Immature natural killer cell (primary cell): ENCODE measurements around the gene MSANTD1. TPM values are rescaled to one million over a fixed set of nuclear protein-coding genes. Genes with fewer than 3 reads are reported as not detected.

ENCODE experiments used
- DNase-seq, 3 donors: peaks; one replicate each; pipeline ENCODE4 v3.0.0; 2022; ENCODE audit warnings: mixed read lengths in 1 of 3
- H3K27ac Mint-ChIP-seq, 6 donors: one replicate each; pipeline ENCODE4 v1.8.0; 2020; ENCODE audit warnings: mixed read lengths in 6 of 6, mild to moderate bottlenecking in 5 of 6, inconsistent platforms in 4 of 6, moderate library complexity in 3 of 6
- H3K27me3 Mint-ChIP-seq, 3 donors: one replicate each; pipeline ENCODE4 v1.8.0; 2020 to 2021; ENCODE audit warnings: low read depth in 3 of 3, mild to moderate bottlenecking in 3 of 3, mixed read lengths in 3 of 3, moderate library complexity in 3 of 3, inconsistent platforms in 1 of 3
- H3K36me3 Mint-ChIP-seq, 3 donors: one replicate each; pipeline ENCODE4 v1.8.0; 2020; ENCODE audit warnings: mixed read lengths in 3 of 3, inconsistent platforms in 2 of 3, mild to moderate bottlenecking in 2 of 3
- H3K4me1 Mint-ChIP-seq, 2 donors: one replicate each; pipeline ENCODE4 v1.8.0; 2020; ENCODE audit warnings: inconsistent platforms in 2 of 2, mild to moderate bottlenecking in 2 of 2, mixed read lengths in 2 of 2, moderate library complexity in 1 of 2
- H3K4me3 Mint-ChIP-seq, 5 donors: one replicate each; pipeline ENCODE4 v1.8.0; 2020; ENCODE audit warnings: mild to moderate bottlenecking in 5 of 5, mixed read lengths in 5 of 5, inconsistent platforms in 3 of 5, moderate library complexity in 3 of 5
- H3K9me3 Mint-ChIP-seq, 6 donors: one replicate each; pipeline ENCODE4 v1.8.0; 2020; ENCODE audit warnings: mild to moderate bottlenecking in 6 of 6, mixed read lengths in 6 of 6, inconsistent platforms in 4 of 6, moderate library complexity in 3 of 6
- polyA plus RNA-seq, 3 donors: library from polyadenylated mRNA; unstranded; fragments of 300-500 nt; fragmentation: Illumina TruSeq; gene quantifications; one replicate each; pipeline ENCODE4 v1.2.3, GENCODE V29; 2021

The MSANTD1 gene
- polyA plus RNA-seq, 3 donors from 2014 or later, result not detected

- Mint-ChIP-seq H3K27me3 (peaks cover 0 to 7% (median 4%) of the 10 kb centered on the region in 3 donors), H3K36me3 (peaks cover 34 to 72% (median 49%) of the 10 kb centered on the region in 3 donors), H3K4me3 (no peak overlapping the region), H3K4me1 (peaks cover 14 to 32% of the 10 kb centered on the region in 2 donors), H3K9me3 (no peaks in the 10 kb centered on the region), H3K27ac (peak overlapping the region in 1 of 6 donors; percentile 6)
- no peak for DNase-seq
Observed at GRCh38 chr4:3209551-3210325, 39.2 kb upstream of the MSANTD1 start.

- peaks cover 37 to 79% (median 53%) of the 10 kb centered on the region in 3 donors for H3K36me3 Mint-ChIP-seq
- H3K27me3 Mint-ChIP-seq, result peaks cover 0 to 7% (median 4%) of the 10 kb centered on the region in 3 donors
- no peak overlapping the region for H3K27ac Mint-ChIP-seq
- no peak for DNase-seq
- H3K4me3 Mint-ChIP-seq, result no peak overlapping the region
- no peaks in the 10 kb centered on the region for H3K9me3 Mint-ChIP-seq
- H3K4me1 Mint-ChIP-seq, result peaks cover 11 to 27% of the 10 kb centered on the region in 2 donors
Observed at GRCh38 chr4:3210467-3210866, 38.5 kb upstream of the MSANTD1 start.

GRCh38 chr4:3211866-3212265 lies 37.1 kb upstream of the MSANTD1 start:
- Mint-ChIP-seq H3K27ac (no peak overlapping the region), H3K4me3 (no peak overlapping the region), H3K4me1 (peaks cover 4 to 18% of the 10 kb centered on the region in 2 donors), H3K36me3 (peaks cover 42 to 82% (median 51%) of the 10 kb centered on the region in 3 donors), H3K27me3 (peaks cover 0 to 7% (median 4%) of the 10 kb centered on the region in 3 donors), H3K9me3 (no peaks in the 10 kb centered on the region)
- no peak for DNase-seq

GRCh38 chr4:3212391-3213105 lies 36.4 kb upstream of the MSANTD1 start:
- no peak for DNase-seq
- H3K9me3 Mint-ChIP-seq, result no peaks in the 10 kb centered on the region
- H3K27ac Mint-ChIP-seq, result no peak overlapping the region
- H3K4me1 Mint-ChIP-seq, result peaks cover 0 to 14% of the 10 kb centered on the region in 2 donors
- peaks cover 39 to 81% (median 51%) of the 10 kb centered on the region in 3 donors for H3K36me3 Mint-ChIP-seq
- H3K4me3 Mint-ChIP-seq, result no peak overlapping the region
- peaks cover 0 to 7% (median 4%) of the 10 kb centered on the region in 3 donors for H3K27me3 Mint-ChIP-seq

- H3K4me1 Mint-ChIP-seq, result peaks cover 0 to 10% of the 10 kb centered on the region in 2 donors
- peaks cover 38 to 81% (median 48%) of the 10 kb centered on the region in 3 donors for H3K36me3 Mint-ChIP-seq
- H3K9me3 Mint-ChIP-seq, result no peaks in the 10 kb centered on the region
- no peak overlapping the region for H3K4me3 Mint-ChIP-seq
- H3K27ac Mint-ChIP-seq, result peak overlapping the region in 1 of 6 donors; percentile 26
- peaks cover 0 to 7% (median 4%) of the 10 kb centered on the region in 3 donors for H3K27me3 Mint-ChIP-seq
- DNase-seq, result no peak
Observed at GRCh38 chr4:3213106-3213425, 35.9 kb upstream of the MSANTD1 start.

GRCh38 chr4:3213661-3214250 lies 35.2 kb upstream of the MSANTD1 start:
- peaks cover 0 to 7% (median 4%) of the 10 kb centered on the region in 3 donors for H3K27me3 Mint-ChIP-seq
- H3K27ac Mint-ChIP-seq, result peak overlapping the region in 1 of 6 donors; percentile 26
- peaks cover 3 to 5% of the 10 kb centered on the region in 2 donors for H3K4me1 Mint-ChIP-seq
- no peaks in the 10 kb centered on the region for H3K9me3 Mint-ChIP-seq
- no peak for DNase-seq
- H3K4me3 Mint-ChIP-seq, result no peak overlapping the region
- peaks cover 35 to 83% (median 47%) of the 10 kb centered on the region in 3 donors for H3K36me3 Mint-ChIP-seq

GRCh38 chr4:3215256-3215655 lies 33.7 kb upstream of the MSANTD1 start:
- Mint-ChIP-seq H3K4me1 (peaks cover 14 to 15% of the 10 kb centered on the region in 2 donors), H3K4me3 (no peak overlapping the region), H3K27ac (no peak overlapping the region), H3K36me3 (peaks cover 30 to 79% (median 40%) of the 10 kb centered on the region in 3 donors), H3K9me3 (no peaks in the 10 kb centered on the region), H3K27me3 (peaks cover 0 to 4% (median 2%) of the 10 kb centered on the region in 3 donors)
- no peak for DNase-seq

- no peak overlapping the region for H3K27ac Mint-ChIP-seq
- H3K36me3 Mint-ChIP-seq, result peaks cover 30 to 75% (median 40%) of the 10 kb centered on the region in 3 donors
- H3K4me1 Mint-ChIP-seq, result peaks cover 19 to 20% of the 10 kb centered on the region in 2 donors
- no peaks in the 10 kb centered on the region for H3K9me3 Mint-ChIP-seq
- no peak for DNase-seq
- no peak overlapping the region for H3K4me3 Mint-ChIP-seq
- H3K27me3 Mint-ChIP-seq, result peaks cover 0 to 4% (median 0%) of the 10 kb centered on the region in 3 donors
Observed at GRCh38 chr4:3215733-3216132, 33.2 kb upstream of the MSANTD1 start.

- Mint-ChIP-seq H3K4me3 (no peak overlapping the region), H3K36me3 (peaks cover 34 to 81% (median 50%) of the 10 kb centered on the region in 3 donors), H3K27ac (peak overlapping the region in 1 of 6 donors; percentile 30), H3K4me1 (peaks cover 30 to 31% of the 10 kb centered on the region in 2 donors), H3K9me3 (no peaks in the 10 kb centered on the region), H3K27me3 (peaks cover 0 to 4% (median 0%) of the 10 kb centered on the region in 3 donors)
- DNase-seq, result no peak
Observed at GRCh38 chr4:3217266-3217665, 31.7 kb upstream of the MSANTD1 start.

- Mint-ChIP-seq H3K27ac (peak overlapping the region in 1 of 6 donors; percentile 30), H3K27me3 (peaks cover 0 to 4% (median 0%) of the 10 kb centered on the region in 3 donors), H3K4me1 (peaks cover 30 to 32% of the 10 kb centered on the region in 2 donors), H3K9me3 (no peaks in the 10 kb centered on the region), H3K4me3 (no peak overlapping the region), H3K36me3 (peaks cover 38 to 81% (median 51%) of the 10 kb centered on the region in 3 donors)
- DNase-seq, result no peak
Observed at GRCh38 chr4:3217771-3218170, 31.2 kb upstream of the MSANTD1 start.

- Mint-ChIP-seq H3K4me3 (peak overlapping the region in 1 of 5 donors; percentile 32), H3K27ac (peak overlapping the region in 5 of 6 donors; percentile 29 to 82 (median 57)), H3K27me3 (no peaks in the 10 kb centered on the region), H3K9me3 (no peaks in the 10 kb centered on the region), H3K4me1 (peaks cover 30 to 34% of the 10 kb centered on the region in 2 donors), H3K36me3 (peaks cover 42 to 78% (median 47%) of the 10 kb centered on the region in 3 donors)
- no peak for DNase-seq
Observed at GRCh38 chr4:3218824-3219760, 29.9 kb upstream of the MSANTD1 start.

GRCh38 chr4:3219761-3220475 lies 29.0 kb upstream of the MSANTD1 start:
- peaks cover 39 to 74% (median 43%) of the 10 kb centered on the region in 3 donors for H3K36me3 Mint-ChIP-seq
- no peak for DNase-seq
- peaks cover 0 to 2% (median 0%) of the 10 kb centered on the region in 3 donors for H3K27me3 Mint-ChIP-seq
- peak overlapping the region in 5 of 6 donors; percentile 29 to 82 (median 68) for H3K27ac Mint-ChIP-seq
- no peaks in the 10 kb centered on the region for H3K9me3 Mint-ChIP-seq
- H3K4me3 Mint-ChIP-seq, result peak overlapping the region in 1 of 5 donors; percentile 75
- peaks cover 32 to 35% of the 10 kb centered on the region in 2 donors for H3K4me1 Mint-ChIP-seq
